K562 (cell line): Measurements from ENCODE around the gene IQCN. TPM values are rescaled to one million over a fixed set of nuclear protein-coding genes. Genes with fewer than 3 reads are reported as not detected.
A peak's percentile ranks its signal among the peaks of the same experiment; 100 is the strongest.

Experiments
- CBX3 ChIP-seq, 2 experiments: IDR thresholded peaks; 1 replicate in 1 of 2; 2 replicates in 1 of 2; pipeline ENCODE4 v1.6.1; 2012; ENCODE audit warnings: inconsistent platforms in 2 of 2, low read length in 2 of 2, borderline replicate concordance in 1 of 2, control low read depth in 1 of 2
- HDGF ChIP-seq: fragments of 450-650 bp; IDR thresholded peaks from 2 replicates; pipeline ENCODE4 v1.6.1; 2016
- HOXB6 ChIP-seq: fragments of 250-450 bp; sonication (Bioruptor Pico); IDR thresholded peaks from 2 replicates; pipeline ENCODE4 v1.5.1; 2022; ENCODE audit warnings: mild to moderate bottlenecking, borderline replicate concordance
- MCM3 ChIP-seq: fragments of 450-650 bp; IDR thresholded peaks from 2 replicates; pipeline ENCODE4 v1.6.1; 2016
- NFE2L1 ChIP-seq: fragments of 450-650 bp; IDR thresholded peaks from 2 replicates; pipeline ENCODE4 v1.6.1; 2016; ENCODE audit warnings: missing genetic modification characterization, low read depth, mild to moderate bottlenecking, missing compliant biosample characterization, moderate library complexity, borderline replicate concordance
- NR1H2 ChIP-seq: sonication (generic); formaldehyde crosslinking; IDR thresholded peaks from 2 replicates; pipeline ENCODE4 v1.4.0; 2020; ENCODE audit warnings: mild to moderate bottlenecking, missing genetic modification reagents
- SMAD2 ChIP-seq: fragments of 150-350 bp; IDR thresholded peaks from 2 replicates; pipeline ENCODE4 v1.6.1; 2014; ENCODE audit warnings: low read depth, mild to moderate bottlenecking, low read length
- TCF7 ChIP-seq: sonication (generic); IDR thresholded peaks from 2 replicates; pipeline ENCODE4 v1.6.1; 2016; ENCODE audit warnings: antibody characterized with exemption, borderline replicate concordance
- TCFL5 ChIP-seq: fragments of 250-450 bp; sonication (Bioruptor Pico); conservative IDR thresholded peaks from 2 replicates; pipeline ENCODE4 v1.6.1; 2021; ENCODE audit warnings: mild to moderate bottlenecking, moderate library complexity, matching md5 sums
- XRCC4 ChIP-seq: IDR thresholded peaks from one replicate; pipeline ENCODE4 v1.6.1; 2011; ENCODE audit not compliant: insufficient read depth, insufficient read length; ENCODE audit errors: extremely low read depth
- ZNF12 ChIP-seq: sonication (generic); formaldehyde crosslinking; IDR thresholded peaks from 2 replicates; pipeline ENCODE4 v1.4.0; 2020; ENCODE audit warnings: mild to moderate bottlenecking, missing genetic modification reagents
- ZNF41 ChIP-seq: fragments of 250-450 bp; sonication (Bioruptor Pico); conservative IDR thresholded peaks from 2 replicates; pipeline ENCODE4 v1.4.0; 2020; ENCODE audit warnings: mild to moderate bottlenecking
- ZNF766 ChIP-seq: fragments of 200-800 bp; sonication (Bioruptor generic); conservative IDR thresholded peaks from 2 replicates; pipeline ENCODE4 v1.6.1; 2016; ENCODE audit warnings: missing genetic modification characterization, missing compliant biosample characterization
- ZNF780A ChIP-seq: fragments of 250-450 bp; sonication (Bioruptor Pico); IDR thresholded peaks from 2 replicates; pipeline ENCODE4 v1.5.0; 2021; ENCODE audit warnings: mild to moderate bottlenecking
- polyA plus RNA-seq, 8 experiments: library from polyadenylated mRNA; depleted of rRNA in 4 of 8; stranded (reverse) in 5 of 8; unstranded in 3 of 8; fragments of >200 nt; fragmentation: Nextera tagmentation in 2 of 8; fragmentation: Illumina TruSeq in 1 of 8; extraction: Ambion mirVana in 2 of 8; extraction: Trizol in 1 of 8; gene quantifications; 2 replicates each; pipeline versions ENCODE4 v1.2.1 to v1.2.3, GENCODE V29; 2011 to 2014; ENCODE audit warnings: inconsistent platforms in 1 of 8, missing spikeins in 1 of 8
- total RNA-seq, 7 experiments: library from RNA; depleted of rRNA in 6 of 7; stranded (reverse); fragments of >200 nt in 6 of 7; fragmentation: Illumina TruSeq in 2 of 7; extraction: Trizol in 2 of 7; gene quantifications; 2 replicates each; pipeline versions ENCODE4 v1.2.1 to v1.2.3, GENCODE V29; 2011 to 2021; ENCODE audit warnings: low replicate concordance in 1 of 7
- TF ChIP-seq, protein P1 (sequence below), 2 experiments: IDR thresholded peaks; 2 replicates each; pipeline ENCODE4 v1.6.1; 2011; ENCODE audit warnings: borderline replicate concordance in 1 of 2, control low read depth in 1 of 2, low read depth in 1 of 2, low read length in 1 of 2, mild to moderate bottlenecking in 1 of 2, mixed read lengths in 1 of 2, moderate library complexity in 1 of 2; ENCODE audit not compliant: insufficient read depth in 1 of 2, insufficient read length in 1 of 2, poor library complexity in 1 of 2, severe bottlenecking in 1 of 2; ENCODE audit errors: extremely low read depth in 1 of 2
- TF ChIP-seq, protein P2 (sequence below): fragments of 250-450 bp; sonication (Bioruptor Pico); IDR thresholded peaks from 2 replicates; pipeline ENCODE4 v1.5.0; 2020; ENCODE audit warnings: mild to moderate bottlenecking
- TF ChIP-seq, protein P3 (sequence below): fragments of 450-650 bp; IDR thresholded peaks from one replicate; pipeline ENCODE4 v1.6.1; 2018; ENCODE audit warnings: mild to moderate bottlenecking, moderate library complexity; ENCODE audit not compliant: partially characterized antibody
- TF ChIP-seq, protein P4 (sequence below): fragments of 250-450 bp; sonication (Bioruptor Pico); IDR thresholded peaks from 2 replicates; pipeline ENCODE4 v1.4.0; 2020; ENCODE audit warnings: mild to moderate bottlenecking, moderate library complexity
- TF ChIP-seq, protein P5 (sequence below): sonication (generic); formaldehyde crosslinking; IDR thresholded peaks from 2 replicates; pipeline ENCODE4 v1.8.1; 2023; ENCODE audit warnings: mild to moderate bottlenecking, missing genetic modification reagents

The IQCN gene
- total and polyA plus RNA-seq, 9 of the 15 experiments (the other 6 are each of a cell fraction or from before 2014, with no cell fraction given): 0.01 to 0.07 (median 0.04) TPM; not detected in 3

DNA sequence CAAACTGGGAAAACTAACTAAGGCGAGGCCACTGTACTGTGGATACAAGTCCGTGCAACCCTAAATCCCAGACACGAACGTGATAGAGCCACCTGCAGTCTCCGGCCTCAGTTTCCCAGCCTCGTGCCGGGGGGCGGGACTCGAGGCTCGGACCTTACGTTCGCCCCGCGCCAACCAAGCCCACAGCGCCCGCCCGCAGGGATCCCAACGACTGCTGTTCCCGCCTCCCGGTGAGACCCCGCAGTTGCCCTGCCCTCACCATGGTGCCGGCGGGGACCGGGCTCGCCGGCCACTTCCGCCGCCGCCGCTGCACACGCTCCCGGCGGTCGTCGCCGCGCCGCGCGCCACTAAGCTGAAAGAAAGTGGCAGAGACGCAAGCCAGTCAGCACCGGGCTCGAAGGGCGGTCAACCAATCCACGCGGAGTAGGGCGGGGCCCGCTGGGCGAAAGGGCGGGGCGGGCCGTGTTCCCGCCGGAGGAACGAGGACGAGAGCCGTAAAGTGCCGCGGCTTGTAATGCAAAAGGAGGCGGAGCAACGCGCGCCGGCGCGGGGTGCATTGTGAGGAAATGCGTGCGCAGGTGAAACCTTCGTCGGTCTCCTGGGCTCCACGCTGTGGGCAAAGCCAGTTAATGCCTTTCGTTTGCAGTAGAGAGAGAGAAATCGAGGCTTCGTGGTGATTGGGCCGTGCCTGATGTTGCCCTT is 48.7 kb upstream of the IQCN start, which contains the start of gene LSM4 (continued):
- TF ChIP-seq ZNF766 (CRISPR knock-in tag): no peak
- TF ChIP-seq XRCC4: no peak
- no peak; the same call in 1 of the 2 replicates for TF ChIP-seq NR1H2 (CRISPR knock-in tag)
- no peak for TF ChIP-seq HDGF
- TF ChIP-seq, protein P1, sequence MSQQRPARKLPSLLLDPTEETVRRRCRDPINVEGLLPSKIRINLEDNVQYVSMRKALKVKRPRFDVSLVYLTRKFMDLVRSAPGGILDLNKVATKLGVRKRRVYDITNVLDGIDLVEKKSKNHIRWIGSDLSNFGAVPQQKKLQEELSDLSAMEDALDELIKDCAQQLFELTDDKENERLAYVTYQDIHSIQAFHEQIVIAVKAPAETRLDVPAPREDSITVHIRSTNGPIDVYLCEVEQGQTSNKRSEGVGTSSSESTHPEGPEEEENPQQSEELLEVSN (IDR thresholded peaks at IDR 0.05; ENCODE audit: borderline replicate concordance in 1 of 2, extremely low read depth in 1 of 2, insufficient read depth in 1 of 2, insufficient read length in 1 of 2, low read depth in 1 of 2, low read length in 1 of 2, poor library complexity in 1 of 2, severe bottlenecking in 1 of 2): peak; percentile 69 to 87
- TF ChIP-seq, protein P2, sequence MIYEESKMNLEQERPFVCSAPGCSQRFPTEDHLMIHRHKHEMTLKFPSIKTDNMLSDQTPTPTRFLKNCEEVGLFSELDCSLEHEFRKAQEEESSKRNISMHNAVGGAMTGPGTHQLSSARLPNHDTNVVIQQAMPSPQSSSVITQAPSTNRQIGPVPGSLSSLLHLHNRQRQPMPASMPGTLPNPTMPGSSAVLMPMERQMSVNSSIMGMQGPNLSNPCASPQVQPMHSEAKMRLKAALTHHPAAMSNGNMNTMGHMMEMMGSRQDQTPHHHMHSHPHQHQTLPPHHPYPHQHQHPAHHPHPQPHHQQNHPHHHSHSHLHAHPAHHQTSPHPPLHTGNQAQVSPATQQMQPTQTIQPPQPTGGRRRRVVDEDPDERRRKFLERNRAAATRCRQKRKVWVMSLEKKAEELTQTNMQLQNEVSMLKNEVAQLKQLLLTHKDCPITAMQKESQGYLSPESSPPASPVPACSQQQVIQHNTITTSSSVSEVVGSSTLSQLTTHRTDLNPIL (CRISPR knock-in tag): no peak
- TF ChIP-seq TCFL5 (CRISPR knock-in tag): no peak
- TF ChIP-seq, protein P3, sequence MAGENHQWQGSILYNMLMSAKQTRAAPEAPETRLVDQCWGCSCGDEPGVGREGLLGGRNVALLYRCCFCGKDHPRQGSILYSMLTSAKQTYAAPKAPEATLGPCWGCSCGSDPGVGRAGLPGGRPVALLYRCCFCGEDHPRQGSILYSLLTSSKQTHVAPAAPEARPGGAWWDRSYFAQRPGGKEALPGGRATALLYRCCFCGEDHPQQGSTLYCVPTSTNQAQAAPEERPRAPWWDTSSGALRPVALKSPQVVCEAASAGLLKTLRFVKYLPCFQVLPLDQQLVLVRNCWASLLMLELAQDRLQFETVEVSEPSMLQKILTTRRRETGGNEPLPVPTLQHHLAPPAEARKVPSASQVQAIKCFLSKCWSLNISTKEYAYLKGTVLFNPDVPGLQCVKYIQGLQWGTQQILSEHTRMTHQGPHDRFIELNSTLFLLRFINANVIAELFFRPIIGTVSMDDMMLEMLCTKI: no peak
- TF ChIP-seq, protein P4, sequence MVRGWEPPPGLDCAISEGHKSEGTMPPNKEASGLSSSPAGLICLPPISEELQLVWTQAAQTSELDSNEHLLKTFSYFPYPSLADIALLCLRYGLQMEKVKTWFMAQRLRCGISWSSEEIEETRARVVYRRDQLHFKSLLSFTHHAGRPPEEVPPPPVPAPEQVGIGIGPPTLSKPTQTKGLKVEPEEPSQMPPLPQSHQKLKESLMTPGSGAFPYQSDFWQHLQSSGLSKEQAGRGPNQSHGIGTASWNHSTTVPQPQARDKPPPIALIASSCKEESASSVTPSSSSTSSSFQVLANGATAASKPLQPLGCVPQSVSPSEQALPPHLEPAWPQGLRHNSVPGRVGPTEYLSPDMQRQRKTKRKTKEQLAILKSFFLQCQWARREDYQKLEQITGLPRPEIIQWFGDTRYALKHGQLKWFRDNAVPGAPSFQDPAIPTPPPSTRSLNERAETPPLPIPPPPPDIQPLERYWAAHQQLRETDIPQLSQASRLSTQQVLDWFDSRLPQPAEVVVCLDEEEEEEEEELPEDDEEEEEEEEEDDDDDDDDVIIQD (CRISPR knock-in tag): no peak
- TF ChIP-seq ZNF12 (CRISPR knock-in tag): no peak; the same call in 1 of the 2 replicates
- TF ChIP-seq HOXB6 (CRISPR knock-in tag): no peak
- TF ChIP-seq SMAD2: no peak
- TF ChIP-seq NFE2L1 (tag): no peak
- TF ChIP-seq MCM3: no peak
- TF ChIP-seq ZNF41 (CRISPR knock-in tag): no peak; the same call in 1 of the 2 replicates
- TF ChIP-seq, protein P5, sequence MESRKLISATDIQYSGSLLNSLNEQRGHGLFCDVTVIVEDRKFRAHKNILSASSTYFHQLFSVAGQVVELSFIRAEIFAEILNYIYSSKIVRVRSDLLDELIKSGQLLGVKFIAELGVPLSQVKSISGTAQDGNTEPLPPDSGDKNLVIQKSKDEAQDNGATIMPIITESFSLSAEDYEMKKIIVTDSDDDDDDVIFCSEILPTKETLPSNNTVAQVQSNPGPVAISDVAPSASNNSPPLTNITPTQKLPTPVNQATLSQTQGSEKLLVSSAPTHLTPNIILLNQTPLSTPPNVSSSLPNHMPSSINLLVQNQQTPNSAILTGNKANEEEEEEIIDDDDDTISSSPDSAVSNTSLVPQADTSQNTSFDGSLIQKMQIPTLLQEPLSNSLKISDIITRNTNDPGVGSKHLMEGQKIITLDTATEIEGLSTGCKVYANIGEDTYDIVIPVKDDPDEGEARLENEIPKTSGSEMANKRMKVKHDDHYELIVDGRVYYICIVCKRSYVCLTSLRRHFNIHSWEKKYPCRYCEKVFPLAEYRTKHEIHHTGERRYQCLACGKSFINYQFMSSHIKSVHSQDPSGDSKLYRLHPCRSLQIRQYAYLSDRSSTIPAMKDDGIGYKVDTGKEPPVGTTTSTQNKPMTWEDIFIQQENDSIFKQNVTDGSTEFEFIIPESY (CRISPR knock-in tag): no peak
- no peak for TF ChIP-seq ZNF780A
- TF ChIP-seq TCF7: no peak
- no peak for TF ChIP-seq CBX3 (IDR thresholded peaks at IDR 0.05; ENCODE audit: borderline replicate concordance in 1 of 2, low read length in 2 of 2)
